SH-SY5Y (cell line): ENCODE measurements around the gene TPT1.

Experiments used
- GATA2 ChIP-seq: IDR thresholded peaks from 2 replicates; pipeline ENCODE4 v1.6.1; 2011; ENCODE audit warnings: mild to moderate bottlenecking, low read depth, low read length
- GATA3 ChIP-seq: IDR thresholded peaks from 2 replicates; pipeline ENCODE4 v1.6.1; 2011; ENCODE audit warnings: low read depth, mild to moderate bottlenecking, low read length, moderate library complexity

GRCh38 chr13:45303866-45304265 is 37.1 kb downstream of the TPT1 start:
- TF ChIP-seq GATA2 (no peak), GATA3 (no peak)
